PC-9 (cell line): ENCODE data around the gene PRPSAP2. TPM values are rescaled to one million over a fixed set of nuclear protein-coding genes. Genes with fewer than 3 reads are reported as not detected.

Experiments used
- BruUV-seq: library from RNA; stranded (reverse); fragments of 400-500 nt; replicated peaks from 2 replicates; lab custom pipeline; 2021; lab: Mats Ljungman, UMichigan
- CTCF ChIA-PET: fragments of 300-600 bp; sonication (Branson Sonifier 250); formaldehyde crosslinking; loops from one replicate; lab custom pipeline; 2022; ENCODE audit warnings: antibody characterized with exemption; lab: Charles Lee
- POLR2A ChIA-PET: fragments of 300-600 bp; sonication (Branson Sonifier 250); formaldehyde crosslinking; loops from one replicate; lab custom pipeline; 2022; ENCODE audit warnings: antibody characterized with exemption; ENCODE audit not compliant: unreplicated experiment; lab: Charles Lee
- DNase-seq, 2 experiments: peaks; one replicate each; pipeline versions ENCODE4 v3.0.0 to v3.0.0-alpha.2; 2015 to 2022; ENCODE audit warnings: mixed read lengths in 1 of 2
- H2AFZ ChIP-seq: fragments of 200-600 bp; sonication (generic); 2 replicates; pipeline ENCODE4 v1.8.1; 2017; ENCODE audit warnings: antibody characterized with exemption
- H3F3A ChIP-seq: fragments of 200-600 bp; sonication (generic); 2 replicates; pipeline ENCODE4 v1.8.1; 2017; ENCODE audit warnings: antibody characterized with exemption, mild to moderate bottlenecking, low read depth; ENCODE audit not compliant: insufficient read depth
- H3K27ac ChIP-seq: fragments of 200-600 bp; sonication (generic); 2 replicates; pipeline ENCODE4 v1.6.1; 2016; ENCODE audit warnings: mixed run types
- H3K27me3 ChIP-seq: fragments of 200-600 bp; sonication (generic); 2 replicates; pipeline ENCODE4 v1.6.1; 2016; ENCODE audit warnings: low read depth, mixed run types; ENCODE audit not compliant: insufficient read depth
- H3K36me3 ChIP-seq: fragments of 200-600 bp; sonication (generic); 2 replicates; pipeline ENCODE4 v1.6.1; 2016; ENCODE audit warnings: low read depth, mixed run types
- H3K4me1 ChIP-seq: fragments of 200-600 bp; sonication (generic); replicated peaks from 2 replicates; pipeline ENCODE4 v1.6.1; 2016; ENCODE audit warnings: mixed run types; ENCODE audit not compliant: insufficient read depth
- H3K4me2 ChIP-seq: fragments of 200-600 bp; sonication (generic); 2 replicates; pipeline ENCODE4 v1.6.1; 2017; ENCODE audit warnings: mixed run types
- H3K4me3 ChIP-seq: fragments of 200-600 bp; sonication (generic); 2 replicates; pipeline ENCODE4 v1.6.1; 2016; ENCODE audit warnings: mixed run types
- H3K79me2 ChIP-seq: fragments of 200-600 bp; sonication (generic); 2 replicates; pipeline ENCODE4 v1.6.1; 2017; ENCODE audit warnings: low read depth, mixed run types
- H3K9me2 ChIP-seq: fragments of 200-600 bp; sonication (generic); 2 replicates; pipeline ENCODE4 v1.8.1; 2017; ENCODE audit warnings: mild to moderate bottlenecking; ENCODE audit not compliant: insufficient read depth
- H3K9me3 ChIP-seq: fragments of 200-600 bp; sonication (generic); 2 replicates; pipeline ENCODE4 v1.8.1; 2016; ENCODE audit warnings: low read depth; ENCODE audit not compliant: insufficient read depth
- H4K20me1 ChIP-seq: fragments of 200-600 bp; sonication (generic); 2 replicates; pipeline ENCODE4 v1.8.1; 2017; ENCODE audit not compliant: insufficient read depth
- EZH2 ChIP-seq: fragments of 200-600 bp; sonication (generic); IDR thresholded peaks from 2 replicates; pipeline ENCODE4 v1.8.0; 2017; ENCODE audit warnings: antibody characterized with exemption, low read depth
- intact Hi-C: fragments of 100-400 bp; cut with micrococcal nuclease; formaldehyde crosslinking; loops from one replicate; pipeline ENCODE4 v1.10.0; 2022; ENCODE audit not compliant: unreplicated experiment
- total RNA-seq: library from RNA; stranded (reverse); gene quantifications from 2 replicates; pipeline ENCODE4 v1.2.3, GENCODE V29; 2021
- TF ChIP-seq, protein P1 (sequence below): fragments of 200-600 bp; sonication (generic); conservative IDR thresholded peaks from 2 replicates; pipeline ENCODE4 v1.6.1; 2017; ENCODE audit warnings: mixed run types, antibody characterized with exemption, mild to moderate bottlenecking, moderate library complexity

PRPSAP2 gene
- total RNA-seq, 1 experiment from 2014 or later: 50.0 TPM

DNA sequence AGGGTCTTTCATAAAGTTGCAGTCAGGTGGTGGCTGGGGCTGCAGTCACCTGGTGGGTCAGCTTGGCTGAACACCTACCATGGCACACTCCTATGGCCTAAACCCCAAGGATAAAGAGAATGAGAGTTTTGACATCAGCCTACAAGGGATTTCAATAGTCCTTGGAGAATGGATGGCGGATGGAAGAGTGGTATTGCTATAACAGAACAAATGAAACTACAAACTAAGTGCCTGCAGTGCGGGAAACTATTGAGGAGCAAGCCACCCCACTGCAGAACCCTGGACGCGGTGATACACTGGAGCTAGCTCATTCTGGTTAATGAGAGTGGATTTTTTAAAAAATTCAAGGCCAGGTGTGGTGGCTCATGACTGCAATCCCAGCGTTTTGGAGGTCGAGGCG lies 3.0 kb upstream of the PRPSAP2 start:
- peak overlapping the region; percentile 76 for H3K4me2 ChIP-seq
- H3K27ac ChIP-seq: no peak overlapping the region
- H4K20me1 ChIP-seq: no peaks in the 10 kb centered on the region
- H3K36me3 ChIP-seq: no peaks in the 10 kb centered on the region
- H3K4me3 ChIP-seq: peak overlapping the region; percentile 59; the same call in 1 of the 2 replicates
- peaks cover 24% of the 10 kb centered on the region for H3K4me1 ChIP-seq
- peaks cover 18% of the 10 kb centered on the region for H3K79me2 ChIP-seq
- no peak for DNase-seq
- no peaks in the 10 kb centered on the region for H3K9me3 ChIP-seq
- no peak overlapping the region for H2AFZ ChIP-seq
- intact Hi-C loops: loop anchor here (5.0 kb wide), 1 partner anchor 147 kb away; the partner anchor contains the start of gene FAM83G
- CTCF ChIA-PET: no interaction called here
- H3F3A ChIP-seq: peaks cover 12% of the 10 kb centered on the region; the same call in 1 of the 2 replicates
- no peaks in the 10 kb centered on the region for H3K9me2 ChIP-seq
- H3K27me3 ChIP-seq: no peaks in the 10 kb centered on the region
- TF ChIP-seq EZH2: no peak
- BruUV-seq: no TSS peak
- POLR2A ChIA-PET: no interaction called here

DNA sequence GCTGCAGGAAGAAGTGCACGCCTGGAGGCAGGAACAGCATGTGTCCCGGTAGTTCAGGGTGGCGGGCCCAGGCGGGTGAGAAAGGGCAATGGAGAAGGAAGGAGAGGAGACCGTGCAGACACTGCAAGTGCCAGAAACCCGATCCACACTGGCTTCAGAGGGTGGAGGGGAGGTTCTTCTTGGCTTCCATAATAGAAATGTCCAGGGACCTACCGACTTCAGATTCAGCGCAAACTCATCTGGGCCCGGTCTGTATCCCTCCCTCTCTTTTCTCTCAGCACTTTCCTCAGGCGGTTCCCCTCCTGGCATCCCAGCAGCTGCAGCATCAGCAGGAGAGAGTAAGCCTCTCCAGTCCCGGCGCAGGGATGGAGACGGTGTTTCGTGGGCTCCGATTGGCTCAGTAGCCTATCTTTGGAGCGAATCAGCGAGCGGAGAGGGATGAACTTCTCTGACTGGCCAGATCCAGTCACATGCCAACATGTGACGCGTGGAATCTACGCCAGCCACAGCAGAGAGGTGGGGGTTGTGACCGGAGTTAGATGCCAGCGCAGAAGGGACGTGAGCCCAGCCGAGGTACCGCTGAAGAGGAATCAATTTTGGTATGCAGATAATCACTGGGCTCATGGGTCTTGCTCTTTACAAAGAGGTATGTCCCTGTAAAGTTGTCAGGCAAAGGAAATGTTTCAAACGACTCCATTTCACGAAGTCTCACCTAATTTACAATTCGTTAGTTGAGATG lies 1.9 kb upstream of the PRPSAP2 start:
- ChIA-PET POLR2A (interaction anchor here (0.6 kb wide), 3 partner anchors 12 to 1102 kb away, joined by 3 to 5 read pairs (median 3); no protein-coding TSS in a partner anchor), CTCF (no interaction called here)
- Histone ChIP-seq H3K4me3 (peak overlapping the region; percentile 59), H3K79me2 (peaks cover 28% of the 10 kb centered on the region), H3K4me1 (peaks cover 22% of the 10 kb centered on the region), H3K9me2 (no peaks in the 10 kb centered on the region), H3K27me3 (no peaks in the 10 kb centered on the region), H4K20me1 (no peaks in the 10 kb centered on the region), H3K9me3 (no peaks in the 10 kb centered on the region), H3K36me3 (no peaks in the 10 kb centered on the region), H3F3A (peaks cover 3% of the 10 kb centered on the region; the same call in 1 of the 2 replicates), H2AFZ (peak overlapping the region; percentile 94), H3K27ac (no peak overlapping the region), H3K4me2 (peak overlapping the region; percentile 76)
- BruUV-seq: no TSS peak
- TF ChIP-seq, protein P1, sequence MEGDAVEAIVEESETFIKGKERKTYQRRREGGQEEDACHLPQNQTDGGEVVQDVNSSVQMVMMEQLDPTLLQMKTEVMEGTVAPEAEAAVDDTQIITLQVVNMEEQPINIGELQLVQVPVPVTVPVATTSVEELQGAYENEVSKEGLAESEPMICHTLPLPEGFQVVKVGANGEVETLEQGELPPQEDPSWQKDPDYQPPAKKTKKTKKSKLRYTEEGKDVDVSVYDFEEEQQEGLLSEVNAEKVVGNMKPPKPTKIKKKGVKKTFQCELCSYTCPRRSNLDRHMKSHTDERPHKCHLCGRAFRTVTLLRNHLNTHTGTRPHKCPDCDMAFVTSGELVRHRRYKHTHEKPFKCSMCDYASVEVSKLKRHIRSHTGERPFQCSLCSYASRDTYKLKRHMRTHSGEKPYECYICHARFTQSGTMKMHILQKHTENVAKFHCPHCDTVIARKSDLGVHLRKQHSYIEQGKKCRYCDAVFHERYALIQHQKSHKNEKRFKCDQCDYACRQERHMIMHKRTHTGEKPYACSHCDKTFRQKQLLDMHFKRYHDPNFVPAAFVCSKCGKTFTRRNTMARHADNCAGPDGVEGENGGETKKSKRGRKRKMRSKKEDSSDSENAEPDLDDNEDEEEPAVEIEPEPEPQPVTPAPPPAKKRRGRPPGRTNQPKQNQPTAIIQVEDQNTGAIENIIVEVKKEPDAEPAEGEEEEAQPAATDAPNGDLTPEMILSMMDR: no peak
- no peak for TF ChIP-seq EZH2
- DNase-seq: peak; percentile 89 to 92
- intact Hi-C loops: loop anchor here (5.0 kb wide), 1 partner anchor 146 kb away; the partner anchor contains the start of gene FAM83G

DNA sequence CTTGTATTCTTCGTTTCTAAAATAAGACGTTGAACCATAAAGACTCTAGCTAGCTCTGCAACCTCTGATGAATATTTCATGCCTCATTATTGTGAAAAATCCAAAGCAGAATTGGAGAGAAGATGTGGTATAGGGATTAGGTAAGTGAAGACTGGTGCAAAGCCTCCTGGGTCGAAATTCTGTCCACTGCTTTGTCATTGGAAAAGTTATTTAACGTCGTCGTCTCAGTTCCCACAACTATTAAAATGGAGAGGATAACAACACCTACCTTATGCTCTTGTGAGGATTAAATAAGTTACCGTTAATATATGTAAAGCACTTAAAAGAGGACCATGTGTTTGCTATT lies 1.4 kb upstream of the PRPSAP2 start:
- TSS peak; percentile 13 for BruUV-seq
- peaks cover 3% of the 10 kb centered on the region; the same call in 1 of the 2 replicates for H3F3A ChIP-seq
- H3K9me2 ChIP-seq: no peaks in the 10 kb centered on the region
- ChIA-PET CTCF (no interaction called here), POLR2A (interaction anchor here (0.6 kb wide), 2 partner anchors 11 to 845 kb away, joined by 3 to 5 read pairs; no protein-coding TSS in a partner anchor)
- H3K79me2 ChIP-seq: peaks cover 34% of the 10 kb centered on the region
- H3K4me2 ChIP-seq: peak overlapping the region; percentile 76
- DNase-seq: no peak
- no peaks in the 10 kb centered on the region for H3K27me3 ChIP-seq
- no peak for TF ChIP-seq EZH2
- TF ChIP-seq, protein P1: no peak
- peak overlapping the region; percentile 94 for H2AFZ ChIP-seq
- H3K4me1 ChIP-seq: peaks cover 22% of the 10 kb centered on the region
- H3K36me3 ChIP-seq: no peaks in the 10 kb centered on the region
- H3K4me3 ChIP-seq: peak overlapping the region; percentile 59
- H3K27ac ChIP-seq: no peak overlapping the region
- no peaks in the 10 kb centered on the region for H3K9me3 ChIP-seq
- no peaks in the 10 kb centered on the region for H4K20me1 ChIP-seq
- intact Hi-C loops: loop anchor here (5.0 kb wide), 1 partner anchor 146 kb away; the partner anchor contains the start of gene FAM83G
